Loucy (cell line): ENCODE results near the gene PFKFB1.

Source experiments
- H2AFZ ChIP-seq: fragments of 200-600 bp; sonication (generic); 2 replicates; pipeline ENCODE4 v1.6.0; 2016; ENCODE audit warnings: antibody characterized with exemption, mild to moderate bottlenecking, low read length, moderate library complexity
- H3F3A ChIP-seq: fragments of 200-600 bp; 2 replicates; pipeline ENCODE4 v1.6.0; 2016; ENCODE audit warnings: antibody characterized with exemption, low read depth, mild to moderate bottlenecking
- H3K27me3 ChIP-seq: fragments of 200-600 bp; sonication (generic); 2 replicates; pipeline ENCODE4 v1.6.1; 2014; ENCODE audit warnings: low read length, mild to moderate bottlenecking; ENCODE audit not compliant: insufficient read depth, poor library complexity, severe bottlenecking
- H3K36me3 ChIP-seq: fragments of 200-600 bp; sonication (generic); 2 replicates; pipeline ENCODE4 v1.6.1; 2016; ENCODE audit warnings: low read length; ENCODE audit not compliant: insufficient read depth
- H3K4me1 ChIP-seq: fragments of 200-600 bp; sonication (generic); 2 replicates; pipeline ENCODE4 v1.5.1; 2014; ENCODE audit warnings: low read length, mild to moderate bottlenecking; ENCODE audit not compliant: insufficient read depth, poor library complexity, severe bottlenecking
- H3K4me2 ChIP-seq: fragments of 200-600 bp; sonication (generic); 2 replicates; pipeline ENCODE4 v1.6.0; 2014; ENCODE audit warnings: antibody characterized with exemption, low read length, low read depth, mild to moderate bottlenecking; ENCODE audit not compliant: poor library complexity, severe bottlenecking
- H3K4me3 ChIP-seq: fragments of 200-600 bp; sonication (generic); 2 replicates; pipeline ENCODE4 v1.5.1; 2014; ENCODE audit warnings: low read length, mild to moderate bottlenecking, mixed read lengths; ENCODE audit not compliant: poor library complexity, severe bottlenecking
- H3K79me2 ChIP-seq: fragments of 200-600 bp; sonication (generic); 2 replicates; pipeline ENCODE4 v1.6.1; 2014; ENCODE audit warnings: low read length; ENCODE audit not compliant: insufficient read depth
- H3K9ac ChIP-seq: fragments of 200-600 bp; sonication (generic); 2 replicates; pipeline ENCODE4 v1.6.0; 2014; ENCODE audit warnings: mild to moderate bottlenecking, low read depth, low read length, moderate library complexity; ENCODE audit not compliant: poor library complexity, severe bottlenecking
- H3K9me2 ChIP-seq: fragments of 200-600 bp; sonication (generic); replicated peaks from 2 replicates; pipeline ENCODE4 v1.6.1; 2016; ENCODE audit warnings: low read depth, low read length, mixed read lengths
- H3K9me3 ChIP-seq: fragments of 200-600 bp; sonication (generic); 2 replicates; pipeline ENCODE4 v1.6.1; 2014; ENCODE audit warnings: mild to moderate bottlenecking, antibody characterized with exemption, low read length, low read depth; ENCODE audit not compliant: insufficient read depth
- H4K20me1 ChIP-seq: fragments of 200-600 bp; sonication (generic); 2 replicates; pipeline ENCODE4 v1.6.0; 2014; ENCODE audit warnings: antibody characterized with exemption, low read length, mild to moderate bottlenecking; ENCODE audit not compliant: insufficient read depth, poor library complexity, severe bottlenecking
- CTCF ChIP-seq: fragments of 200-600 bp; sonication (generic); conservative IDR thresholded peaks from 2 replicates; pipeline ENCODE4 v1.5.1; 2014; ENCODE audit warnings: mild to moderate bottlenecking, antibody characterized with exemption, low read length
- EZH2phosphoT487 ChIP-seq: fragments of 200-600 bp; IDR thresholded peaks from 2 replicates; pipeline ENCODE4 v1.6.1; 2018; ENCODE audit warnings: antibody characterized with exemption, mild to moderate bottlenecking, moderate library complexity, borderline replicate concordance

Gene PFKFB1

GRCh38 chrX:54978448-54978847, 15.5 kb downstream of the PFKFB1 start:
- H2AFZ ChIP-seq = no peak overlapping the region
- H3F3A ChIP-seq = no peaks in the 10 kb centered on the region
- no peaks in the 10 kb centered on the region for H3K9me2 ChIP-seq
- no peak overlapping the region for H3K4me3 ChIP-seq
- no peaks in the 10 kb centered on the region for H3K9me3 ChIP-seq
- TF ChIP-seq CTCF = no peak
- TF ChIP-seq EZH2phosphoT487 = no peak
- no peak overlapping the region for H3K9ac ChIP-seq
- no peaks in the 10 kb centered on the region for H3K4me1 ChIP-seq
- no peaks in the 10 kb centered on the region for H3K27me3 ChIP-seq
- no peaks in the 10 kb centered on the region for H3K79me2 ChIP-seq
- H3K4me2 ChIP-seq = no peak overlapping the region
- no peaks in the 10 kb centered on the region for H3K36me3 ChIP-seq
- H4K20me1 ChIP-seq = no peaks in the 10 kb centered on the region

GRCh38 chrX:54977387-54977786, 16.6 kb downstream of the PFKFB1 start:
- Histone ChIP-seq H3K9ac (no peak overlapping the region), H3K4me2 (no peak overlapping the region), H3F3A (no peaks in the 10 kb centered on the region), H3K27me3 (no peaks in the 10 kb centered on the region), H3K9me3 (no peaks in the 10 kb centered on the region), H3K36me3 (no peaks in the 10 kb centered on the region), H3K4me1 (no peaks in the 10 kb centered on the region), H3K79me2 (no peaks in the 10 kb centered on the region), H4K20me1 (no peaks in the 10 kb centered on the region), H2AFZ (no peak overlapping the region), H3K4me3 (no peak overlapping the region), H3K9me2 (no peaks in the 10 kb centered on the region)
- TF ChIP-seq CTCF (no peak), EZH2phosphoT487 (no peak)

- Histone ChIP-seq H3K27me3 (no peaks in the 10 kb centered on the region), H3K79me2 (no peaks in the 10 kb centered on the region), H3K36me3 (no peaks in the 10 kb centered on the region), H2AFZ (no peak overlapping the region), H3K9me2 (no peaks in the 10 kb centered on the region), H4K20me1 (no peaks in the 10 kb centered on the region), H3F3A (no peaks in the 10 kb centered on the region), H3K4me1 (no peaks in the 10 kb centered on the region), H3K4me3 (no peak overlapping the region), H3K9ac (no peak overlapping the region), H3K9me3 (no peaks in the 10 kb centered on the region), H3K4me2 (no peak overlapping the region)
- TF ChIP-seq CTCF (no peak), EZH2phosphoT487 (no peak)
Observed at GRCh38 chrX:54964766-54965497, 29.1 kb downstream of the PFKFB1 start.
